GM19193 (cell line): ENCODE results near the gene TTC7B.

Experiments used
- POLR2A ChIP-seq: IDR thresholded peaks from 4 replicates; pipeline ENCODE4 v1.6.1; 2011; ENCODE audit not compliant: insufficient read depth, insufficient read length; ENCODE audit errors: extremely low read depth

The TTC7B gene

GRCh38 chr14:90499121-90499520 lies 317.1 kb downstream of the TTC7B start:
- no peak for TF ChIP-seq POLR2A

- TF ChIP-seq POLR2A, result no peak
These were observed 318.0 kb downstream of the TTC7B start for GRCh38 chr14:90498198-90498597.

- TF ChIP-seq POLR2A, result no peak
These were observed 319.9 kb downstream of the TTC7B start for GRCh38 chr14:90496379-90496778.

GRCh38 chr14:90495357-90496276 lies 320.6 kb downstream of the TTC7B start:
- TF ChIP-seq POLR2A, result no peak

- TF ChIP-seq POLR2A, result no peak
These were observed 324.2 kb downstream of the TTC7B start for GRCh38 chr14:90491911-90492531.

GRCh38 chr14:90491221-90491885 lies 324.9 kb downstream of the TTC7B start:
- TF ChIP-seq POLR2A, result no peak

- no peak for TF ChIP-seq POLR2A
These were observed 325.5 kb downstream of the TTC7B start for GRCh38 chr14:90490720-90491050.

GRCh38 chr14:90489916-90490719 lies 326.1 kb downstream of the TTC7B start:
- TF ChIP-seq POLR2A, result no peak

- TF ChIP-seq POLR2A, result no peak
These were observed 326.9 kb downstream of the TTC7B start for GRCh38 chr14:90489306-90489705.

- TF ChIP-seq POLR2A, result no peak
These were observed 328.0 kb downstream of the TTC7B start for GRCh38 chr14:90488256-90488655.

- TF ChIP-seq POLR2A, result no peak
These were observed 328.8 kb downstream of the TTC7B start for GRCh38 chr14:90487462-90487861.

GRCh38 chr14:90487031-90487430 lies 329.2 kb downstream of the TTC7B start:
- no peak for TF ChIP-seq POLR2A

- no peak for TF ChIP-seq POLR2A
These were observed 331.9 kb downstream of the TTC7B start for GRCh38 chr14:90484291-90484690.

GRCh38 chr14:90483571-90483974 lies 332.7 kb downstream of the TTC7B start:
- no peak for TF ChIP-seq POLR2A

GRCh38 chr14:90483117-90483516 lies 333.1 kb downstream of the TTC7B start:
- no peak for TF ChIP-seq POLR2A
